ENCODE results near the gene CD244.

CD244 gene

GRCh38 chr1:160838888-160839287 is 23.8 kb downstream of the CD244 start:
- CTCF ChIA-PET, result no interaction called here
- POLR2A ChIA-PET, result no interaction called here
- DNase-seq (ENCODE audit: low read depth, low spot score), result no peak
- H3K4me3 ChIP-seq (ENCODE audit: low read depth, low read length), result no peak overlapping the region
- no peak for TF ChIP-seq CTCF (IDR thresholded peaks at IDR 0.05; ENCODE audit: insufficient read depth, low read length, missing control alignments)

- TF ChIP-seq CTCF (IDR thresholded peaks at IDR 0.05; ENCODE audit: insufficient read depth, low read length, missing control alignments), result no peak
- no peak for DNase-seq (ENCODE audit: low read depth, low spot score)
- ChIA-PET CTCF (interaction anchor here (1.0 to 4.9 kb wide), 5 partner anchors 23 to 301 kb away, joined by 3 to 57 read pairs (median 3); partner anchors contain the start of gene ITLN2), POLR2A (no interaction called here)
- H3K4me3 ChIP-seq (ENCODE audit: low read depth, low read length), result no peak overlapping the region
These were observed 25.0 kb downstream of the CD244 start for GRCh38 chr1:160837558-160838205.

GRCh38 chr1:160836981-160837557 is 25.6 kb downstream of the CD244 start:
- ChIA-PET POLR2A (no interaction called here), CTCF (interaction anchor here (1.0 to 4.9 kb wide), 5 partner anchors 24 to 302 kb away, joined by 3 to 57 read pairs (median 3); partner anchors contain the start of gene ITLN2)
- DNase-seq (ENCODE audit: low read depth, low spot score), result no peak
- H3K4me3 ChIP-seq (ENCODE audit: low read depth, low read length), result no peak overlapping the region
- TF ChIP-seq CTCF (IDR thresholded peaks at IDR 0.05; ENCODE audit: insufficient read depth, low read length, missing control alignments), result no peak

- H3K4me3 ChIP-seq (ENCODE audit: low read depth, low read length), result no peak overlapping the region
- ChIA-PET POLR2A (no interaction called here), CTCF (interaction anchor here (1.0 to 4.9 kb wide), 4 partner anchors 24 to 303 kb away, joined by 3 to 57 read pairs (median 3); partner anchors contain the start of gene ITLN2)
- no peak for DNase-seq (ENCODE audit: low read depth, low spot score)
- no peak for TF ChIP-seq CTCF (IDR thresholded peaks at IDR 0.05; ENCODE audit: insufficient read depth, low read length, missing control alignments)
These were observed 26.1 kb downstream of the CD244 start for GRCh38 chr1:160836561-160836960.

- TF ChIP-seq CTCF (IDR thresholded peaks at IDR 0.05; ENCODE audit: insufficient read depth, low read length, missing control alignments), result no peak
- CTCF ChIA-PET, result interaction anchor here (0.9 to 4.9 kb wide), 9 partner anchors 11 to 302 kb away, joined by 3 to 57 read pairs (median 4); partner anchors contain the start of gene ITLN2
- no peak for DNase-seq (ENCODE audit: low read depth, low spot score)
- POLR2A ChIA-PET, result no interaction called here
- H3K4me3 ChIP-seq (ENCODE audit: low read depth, low read length), result no peak overlapping the region
These were observed 26.9 kb downstream of the CD244 start for GRCh38 chr1:160835751-160836150.

- no peak for DNase-seq (ENCODE audit: low read depth, low spot score)
- POLR2A ChIA-PET, result no interaction called here
- CTCF ChIA-PET, result interaction anchor here (0.9 to 4.9 kb wide), 11 partner anchors 11 to 306 kb away, joined by 3 to 57 read pairs (median 4); partner anchors contain the start of gene ITLN2
- H3K4me3 ChIP-seq (ENCODE audit: low read depth, low read length), result no peak overlapping the region
- peak; percentile 5 for TF ChIP-seq CTCF (IDR thresholded peaks at IDR 0.05; ENCODE audit: insufficient read depth, low read length, missing control alignments)
These were observed 27.6 kb downstream of the CD244 start for GRCh38 chr1:160834945-160835565.

Data from AG04449 (cell line).